Stomach (tissue), 4 donors: ENCODE results near the gene TRAF4.

Experiments
- CTCF ChIP-seq, 7 experiments: fragments of 450-650 bp in 4 of 7; fragments of 200-600 bp in 3 of 7; sonication (generic) in 3 of 7; IDR thresholded peaks; one replicate each; pipeline ENCODE4 v1.5.1; 2016 to 2019; ENCODE audit warnings: antibody characterized with exemption in 7 of 7, control low read depth in 2 of 7, mild to moderate bottlenecking in 1 of 7
- EP300 ChIP-seq: sonication (generic); formaldehyde crosslinking; IDR thresholded peaks from one replicate; pipeline ENCODE4 v1.6.1; 2017; ENCODE audit warnings: antibody characterized with exemption
- POLR2A ChIP-seq, 4 donors: fragments of 450-650 bp; IDR thresholded peaks; one replicate each; pipeline ENCODE4 v1.6.1; 2016; ENCODE audit warnings: antibody characterized with exemption in 4 of 4, control low read depth in 2 of 4, mild to moderate bottlenecking in 1 of 4, moderate library complexity in 1 of 4
- POLR2AphosphoS5 ChIP-seq, 3 donors: sonication (generic); formaldehyde crosslinking; IDR thresholded peaks; one replicate each; pipeline ENCODE4 v1.6.1; 2016; ENCODE audit warnings: antibody characterized with exemption in 3 of 3

DNA sequence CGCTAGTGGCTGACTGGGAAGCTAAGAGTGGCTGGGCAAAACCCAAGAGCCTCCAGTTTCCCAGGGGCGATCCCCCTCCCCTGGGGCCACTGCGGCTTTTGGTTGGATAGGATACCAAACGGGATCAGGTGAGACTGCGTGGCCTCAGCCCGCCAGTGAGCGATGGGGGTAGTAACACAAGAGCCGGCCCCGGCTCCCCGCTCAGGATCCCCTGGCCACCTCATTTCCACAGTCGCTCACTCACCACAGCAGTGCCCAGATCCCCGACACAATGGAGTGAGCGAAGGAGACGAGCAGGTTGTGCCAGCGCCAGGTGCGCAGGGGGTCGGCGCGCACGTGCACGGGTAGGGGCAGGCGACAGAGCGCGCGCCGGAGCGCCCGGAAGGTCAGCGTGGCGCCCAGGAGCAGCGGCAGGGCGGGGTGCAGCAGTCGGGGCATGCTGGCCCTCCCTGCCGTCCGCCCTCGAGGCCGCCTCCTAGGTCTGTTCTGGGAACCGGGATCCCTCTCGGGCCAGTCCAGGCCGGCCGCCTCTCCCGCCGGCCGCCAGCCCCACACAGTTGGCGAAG lies 18.1 kb upstream of the TRAF4 start:
- TF ChIP-seq CTCF (IDR thresholded peaks at IDR 0.05) (no peak), EP300 (no peak), POLR2A (IDR thresholded peaks at IDR 0.05) (no peak), POLR2AphosphoS5 (IDR thresholded peaks at IDR 0.05) (peak in 2 of 3 donors; percentile 6 to 83)
